HepG2 (cell line): ENCODE data around the gene DDX23. TPM values are rescaled to one million over a fixed set of nuclear protein-coding genes. Genes with fewer than 3 reads are reported as not detected.
A peak's percentile ranks its signal among the peaks of the same experiment; 100 is the strongest.

Experiments used
- ADNP ChIP-seq: sonication (generic); formaldehyde crosslinking; IDR thresholded peaks from 2 replicates; pipeline ENCODE4 v1.4.0; 2020; ENCODE audit warnings: missing genetic modification reagents
- ARID4A ChIP-seq: sonication (generic); formaldehyde crosslinking; IDR thresholded peaks from 2 replicates; pipeline ENCODE4 v1.5.0; 2020; ENCODE audit warnings: mild to moderate bottlenecking, missing genetic modification reagents, borderline replicate concordance
- ATF7-NPFF ChIP-seq: sonication (generic); formaldehyde crosslinking; IDR thresholded peaks from 2 replicates; pipeline ENCODE4 v1.8.1; 2023; ENCODE audit warnings: mild to moderate bottlenecking, low read depth, missing genetic modification reagents, moderate library complexity
- CREBL2 ChIP-seq: sonication (generic); formaldehyde crosslinking; IDR thresholded peaks from 2 replicates; pipeline ENCODE4 v1.8.1; 2023; ENCODE audit warnings: missing genetic modification reagents, mild to moderate bottlenecking, borderline replicate concordance
- FOXM1 ChIP-seq: sonication (generic); formaldehyde crosslinking; IDR thresholded peaks from 2 replicates; pipeline ENCODE4 v1.5.0; 2020; ENCODE audit warnings: missing genetic modification reagents
- GRHL1 ChIP-seq: sonication (generic); formaldehyde crosslinking; conservative IDR thresholded peaks from 2 replicates; pipeline ENCODE4 v1.8.0; 2022; ENCODE audit warnings: missing genetic modification reagents
- HDAC1 ChIP-seq: sonication (generic); formaldehyde crosslinking; IDR thresholded peaks from 2 replicates; pipeline ENCODE4 v1.5.1; 2020; ENCODE audit warnings: mild to moderate bottlenecking, missing genetic modification reagents
- HOXA9 ChIP-seq: sonication (generic); formaldehyde crosslinking; IDR thresholded peaks from 2 replicates; pipeline ENCODE4 v1.8.1; 2022; ENCODE audit warnings: missing genetic modification reagents, mild to moderate bottlenecking, moderate library complexity, borderline replicate concordance
- KDM4B ChIP-seq: sonication (generic); formaldehyde crosslinking; IDR thresholded peaks from 2 replicates; pipeline ENCODE4 v1.4.0; 2020; ENCODE audit warnings: missing genetic modification reagents
- LCORL ChIP-seq, 2 experiments: fragments of 450-650 bp in 1 of 2; sonication (generic) in 1 of 2; formaldehyde crosslinking in 1 of 2; IDR thresholded peaks; 2 replicates each; pipeline versions ENCODE4 v1.5.0 to v1.6.1; 2017 to 2020; ENCODE audit warnings: antibody characterized with exemption in 1 of 2, missing genetic modification reagents in 1 of 2
- NR2F2 ChIP-seq: IDR thresholded peaks from 2 replicates; pipeline ENCODE4 v1.6.1; 2012; ENCODE audit warnings: low read depth, inconsistent platforms, borderline replicate concordance
- NR2F6 ChIP-seq, 2 experiments: IDR thresholded peaks; 2 replicates each; pipeline ENCODE4 v1.6.1; 2016; ENCODE audit warnings: antibody characterized with exemption in 1 of 2, mild to moderate bottlenecking in 1 of 2
- RXRB ChIP-seq: IDR thresholded peaks from 2 replicates; pipeline ENCODE4 v1.6.1; 2016; ENCODE audit warnings: borderline replicate concordance, missing genetic modification reagents, missing compliant biosample characterization
- SALL1 ChIP-seq: sonication (generic); formaldehyde crosslinking; IDR thresholded peaks from 2 replicates; pipeline ENCODE4 v1.8.0; 2022; ENCODE audit warnings: mild to moderate bottlenecking, missing genetic modification reagents
- SP5 ChIP-seq: IDR thresholded peaks from 2 replicates; pipeline ENCODE4 v1.6.1; 2016; ENCODE audit warnings: low read depth, borderline replicate concordance
- SRSF4 ChIP-seq: fragments of 200-400 bp; formaldehyde crosslinking; IDR thresholded peaks from one replicate; pipeline ENCODE4 v1.6.1; 2018; ENCODE audit warnings: mild to moderate bottlenecking, low read depth, low read length, moderate library complexity; ENCODE audit not compliant: poor library complexity, severe bottlenecking
- THYN1 ChIP-seq: sonication (generic); formaldehyde crosslinking; IDR thresholded peaks from 2 replicates; pipeline ENCODE4 v1.8.1; 2023; ENCODE audit warnings: low read depth, mild to moderate bottlenecking, moderate library complexity, missing genetic modification reagents, borderline replicate concordance
- ZNF33A ChIP-seq: sonication (generic); formaldehyde crosslinking; IDR thresholded peaks from 2 replicates; pipeline ENCODE4 v1.5.1; 2020; ENCODE audit warnings: missing genetic modification reagents, mild to moderate bottlenecking, moderate library complexity, borderline replicate concordance
- ZNF484 ChIP-seq: sonication (generic); formaldehyde crosslinking; IDR thresholded peaks from 2 replicates; pipeline ENCODE4 v1.5.1; 2020; ENCODE audit warnings: mild to moderate bottlenecking, low read depth, missing genetic modification reagents, borderline replicate concordance
- ZNF530 ChIP-seq: sonication (generic); formaldehyde crosslinking; IDR thresholded peaks from 2 replicates; pipeline ENCODE4 v1.5.0; 2020; ENCODE audit warnings: low read depth, mild to moderate bottlenecking, missing genetic modification reagents
- ZNF543 ChIP-seq: sonication (generic); formaldehyde crosslinking; IDR thresholded peaks from 2 replicates; pipeline ENCODE4 v1.4.0; 2020; ENCODE audit warnings: mild to moderate bottlenecking, missing genetic modification reagents
- ZNF577 ChIP-seq: sonication (generic); formaldehyde crosslinking; IDR thresholded peaks from 2 replicates; pipeline ENCODE4 v1.4.0; 2020; ENCODE audit warnings: mild to moderate bottlenecking, low read depth, missing genetic modification reagents, borderline replicate concordance
- ZSCAN30 ChIP-seq: sonication (generic); formaldehyde crosslinking; IDR thresholded peaks from 2 replicates; pipeline ENCODE4 v1.5.0; 2020; ENCODE audit warnings: mild to moderate bottlenecking, missing genetic modification reagents
- polyA plus RNA-seq, 8 experiments: library from polyadenylated mRNA; depleted of rRNA in 3 of 8; stranded (reverse) in 7 of 8; unstranded in 1 of 8; fragments of >200 nt; fragmentation: Illumina TruSeq in 4 of 8; extraction: Trizol in 4 of 8; gene quantifications; 2 replicates each; pipeline versions ENCODE4 v1.2.1 to v1.2.3, GENCODE V29; 2011 to 2016; ENCODE audit warnings: low read depth in 4 of 8, missing spikeins in 1 of 8, mixed read lengths in 1 of 8; ENCODE audit not compliant: insufficient read depth in 1 of 8
- total RNA-seq, 5 experiments: library from RNA; depleted of rRNA; stranded (reverse); fragments of >200 nt; fragmentation: Illumina TruSeq; extraction: Trizol; gene quantifications; 2 replicates each; pipeline ENCODE4 v1.2.3, GENCODE V29; 2016; ENCODE audit warnings: low read depth in 1 of 5

Gene DDX23
- total and polyA plus RNA-seq, 2 of the 13 experiments (the other 11 are each of a cell fraction or from before 2014, with no cell fraction given): 35.7 to 90.0 TPM

GRCh38 chr12:48883305-48884161, 31.6 kb upstream of the DDX23 start (continued):
- TF ChIP-seq GRHL1 (CRISPR knock-in tag): no peak
- TF ChIP-seq NR2F6 (IDR thresholded peaks at IDR 0.05): peak; percentile 89
- peak; percentile 86 for TF ChIP-seq NR2F6 (CRISPR knock-in tag; IDR thresholded peaks at IDR 0.05)
- no peak for TF ChIP-seq ZSCAN30
- no peak for TF ChIP-seq SRSF4
- no peak for TF ChIP-seq LCORL (IDR thresholded peaks at IDR 0.05)
- 0 out of 2 replicates have a peak, but pooled peaks have one; percentile 14 for TF ChIP-seq LCORL (CRISPR knock-in tag; IDR thresholded peaks at IDR 0.05)
- peak; percentile 60 for TF ChIP-seq SALL1 (CRISPR knock-in tag)
- no peak for TF ChIP-seq ADNP
- TF ChIP-seq ARID4A: peak; percentile 37; the same call in 1 of the 2 replicates
- TF ChIP-seq ZNF33A (CRISPR knock-in tag): no peak
- no peak for TF ChIP-seq ZNF577 (CRISPR knock-in tag)
- TF ChIP-seq ZNF484 (CRISPR knock-in tag): no peak
- no peak for TF ChIP-seq KDM4B (CRISPR knock-in tag)
- TF ChIP-seq ZNF530 (CRISPR knock-in tag): no peak
- peak; percentile 34; the same call in 1 of the 2 replicates for TF ChIP-seq HDAC1 (CRISPR knock-in tag)
- TF ChIP-seq RXRB: 0 out of 2 replicates have a peak, but pooled peaks have one; percentile 53
- TF ChIP-seq FOXM1 (CRISPR knock-in tag): no peak
- TF ChIP-seq NR2F2: peak; percentile 84
- TF ChIP-seq ATF7-NPFF: no peak
- no peak for TF ChIP-seq CREBL2 (CRISPR knock-in tag)
- TF ChIP-seq ZNF543 (CRISPR knock-in tag): no peak
- TF ChIP-seq SP5 (CRISPR knock-in tag): peak; percentile 73
- no peak for TF ChIP-seq THYN1 (CRISPR knock-in tag)
- no peak for TF ChIP-seq HOXA9
